ENCODE measurements around the gene DDX4.

DNA sequence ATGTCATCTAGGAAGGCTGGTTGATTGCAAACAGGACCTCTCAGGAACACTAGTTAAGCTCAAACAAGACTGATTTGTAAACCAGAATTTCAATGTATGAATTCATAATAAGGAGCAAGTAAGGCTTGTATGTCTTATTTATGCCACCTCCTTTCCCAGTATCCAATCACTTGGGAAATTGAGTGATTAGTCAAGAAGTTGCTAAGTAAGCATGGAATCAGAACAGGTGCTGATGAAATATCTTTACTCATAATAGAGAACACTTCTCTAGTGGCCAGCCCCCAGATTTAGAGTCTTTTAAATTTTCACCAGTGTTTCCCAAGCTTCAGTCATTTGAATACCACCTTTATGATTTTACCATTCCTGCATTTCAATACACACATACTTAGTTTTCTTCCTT is 5.3 kb upstream of the DDX4 start:
- TF ChIP-seq, protein P1, sequence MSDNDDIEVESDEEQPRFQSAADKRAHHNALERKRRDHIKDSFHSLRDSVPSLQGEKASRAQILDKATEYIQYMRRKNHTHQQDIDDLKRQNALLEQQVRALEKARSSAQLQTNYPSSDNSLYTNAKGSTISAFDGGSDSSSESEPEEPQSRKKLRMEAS (IDR thresholded peaks at IDR 0.05), result no peak
- TF ChIP-seq SP1 (IDR thresholded peaks at IDR 0.05; ENCODE audit: low read depth) (no peak), POLR2A (IDR thresholded peaks at IDR 0.05; ENCODE audit: borderline replicate concordance, extremely low read depth, insufficient read depth, insufficient read length) (no peak), RAD21 (IDR thresholded peaks at IDR 0.05; ENCODE audit: low read depth) (no peak)
- TF ChIP-seq, protein P2, sequence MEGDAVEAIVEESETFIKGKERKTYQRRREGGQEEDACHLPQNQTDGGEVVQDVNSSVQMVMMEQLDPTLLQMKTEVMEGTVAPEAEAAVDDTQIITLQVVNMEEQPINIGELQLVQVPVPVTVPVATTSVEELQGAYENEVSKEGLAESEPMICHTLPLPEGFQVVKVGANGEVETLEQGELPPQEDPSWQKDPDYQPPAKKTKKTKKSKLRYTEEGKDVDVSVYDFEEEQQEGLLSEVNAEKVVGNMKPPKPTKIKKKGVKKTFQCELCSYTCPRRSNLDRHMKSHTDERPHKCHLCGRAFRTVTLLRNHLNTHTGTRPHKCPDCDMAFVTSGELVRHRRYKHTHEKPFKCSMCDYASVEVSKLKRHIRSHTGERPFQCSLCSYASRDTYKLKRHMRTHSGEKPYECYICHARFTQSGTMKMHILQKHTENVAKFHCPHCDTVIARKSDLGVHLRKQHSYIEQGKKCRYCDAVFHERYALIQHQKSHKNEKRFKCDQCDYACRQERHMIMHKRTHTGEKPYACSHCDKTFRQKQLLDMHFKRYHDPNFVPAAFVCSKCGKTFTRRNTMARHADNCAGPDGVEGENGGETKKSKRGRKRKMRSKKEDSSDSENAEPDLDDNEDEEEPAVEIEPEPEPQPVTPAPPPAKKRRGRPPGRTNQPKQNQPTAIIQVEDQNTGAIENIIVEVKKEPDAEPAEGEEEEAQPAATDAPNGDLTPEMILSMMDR (IDR thresholded peaks at IDR 0.05 in 2 of 3, conservative IDR thresholded peaks at IDR 0.05 in 1 of 3; ENCODE audit: borderline replicate concordance in 1 of 3, insufficient read depth in 1 of 3, low read depth in 2 of 3, low read length in 2 of 3), result no peak

Data from HCT116 (cell line).